ENCODE measurements around the gene AATK.

Gene AATK

DNA sequence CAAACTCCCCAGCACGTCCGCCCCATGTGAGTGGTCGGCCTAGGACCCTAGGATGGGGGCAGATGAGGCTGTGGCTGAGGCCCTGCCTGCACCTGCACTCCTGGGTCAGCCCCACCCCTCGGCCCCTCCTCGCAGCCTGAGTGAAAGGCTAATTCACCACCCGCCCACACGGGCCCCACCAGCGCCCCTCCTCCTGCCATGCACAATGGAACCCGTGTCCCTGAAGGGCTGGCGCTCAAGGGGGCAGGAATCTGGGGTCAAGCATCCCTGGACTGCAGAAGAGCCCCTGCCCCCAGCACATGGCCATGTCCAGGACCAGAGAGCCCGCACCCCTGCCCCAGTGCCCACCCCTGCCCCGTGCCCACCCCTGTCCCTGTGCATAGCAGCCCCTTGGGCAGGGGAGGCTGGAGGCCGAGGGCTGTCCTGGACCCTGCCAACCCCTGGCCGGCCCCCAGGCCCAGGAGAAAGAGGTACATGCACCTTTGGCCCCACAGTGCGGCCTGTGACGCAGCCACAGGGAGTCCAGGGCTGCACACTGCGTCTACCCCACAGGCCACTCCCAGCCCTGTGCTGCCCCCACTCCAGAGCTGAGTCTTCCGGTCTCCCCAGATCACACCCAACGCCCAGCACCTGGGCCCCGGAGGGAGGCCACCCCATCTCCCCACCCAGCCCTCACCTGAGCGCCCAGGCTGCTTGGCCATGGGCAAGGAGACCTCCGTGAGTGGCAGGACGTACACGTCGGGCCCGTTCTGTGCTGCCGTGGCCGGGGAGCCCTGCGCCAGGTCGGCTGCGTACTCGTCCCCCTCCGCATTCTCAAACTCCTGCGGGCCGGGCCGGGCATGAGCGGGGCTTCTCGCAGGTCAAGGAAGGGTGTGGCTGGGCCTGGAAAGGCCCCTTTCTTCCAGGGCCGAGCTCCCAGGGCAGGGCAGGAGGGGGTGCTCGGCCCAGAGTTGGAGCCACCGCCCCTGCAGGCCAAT lies 35.3 kb downstream of the AATK start:
- H3K9me3 Mint-ChIP-seq: no peaks in the 10 kb centered on the region
- no peak for TF ChIP-seq CTCF (IDR thresholded peaks at IDR 0.05)
- H3K4me3 Mint-ChIP-seq: no peak overlapping the region
- DNase-seq: no peak
- no peaks in the 10 kb centered on the region for H3K36me3 Mint-ChIP-seq (ENCODE audit: low read depth)
- H3K27me3 Mint-ChIP-seq (ENCODE audit: low read depth, poor library complexity): no peaks in the 10 kb centered on the region
- H3K27ac Mint-ChIP-seq: no peak overlapping the region
- H3K4me1 Mint-ChIP-seq: peaks cover 17% of the 10 kb centered on the region

DNA sequence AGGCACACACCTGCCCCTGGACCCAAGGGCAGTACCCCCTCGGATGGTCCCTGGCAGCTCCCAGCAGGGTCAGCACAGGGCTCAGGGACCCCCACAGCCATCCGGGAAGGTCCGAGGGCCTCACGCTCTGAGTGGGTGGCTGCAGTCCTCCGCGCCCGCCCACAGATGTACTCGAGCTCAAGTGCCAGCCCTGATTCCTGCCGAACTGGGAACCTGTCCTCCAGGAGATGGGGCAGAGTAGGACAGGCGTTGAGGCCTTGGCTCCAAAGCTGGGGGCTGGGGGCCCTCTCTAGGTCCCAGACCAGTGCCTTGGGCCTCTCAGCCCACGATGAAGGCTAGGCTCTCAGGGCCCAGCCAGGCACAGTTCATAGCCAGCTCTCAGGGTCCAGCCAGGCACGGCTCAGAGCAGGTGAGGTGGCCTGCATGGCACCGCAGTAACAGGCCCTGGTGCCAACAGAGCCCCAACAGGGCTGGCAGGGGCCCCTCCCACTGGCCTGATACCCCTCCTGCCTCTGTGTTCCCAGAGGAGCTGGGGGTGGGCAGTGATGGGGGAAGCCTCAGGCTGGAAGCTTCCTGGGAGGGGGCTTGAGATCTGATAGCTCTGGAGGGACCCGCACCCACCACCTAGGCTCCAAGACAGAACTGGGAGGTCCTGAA lies 36.2 kb downstream of the AATK start:
- Mint-ChIP-seq H3K9me3 (no peaks in the 10 kb centered on the region), H3K4me3 (no peak overlapping the region)

DNA sequence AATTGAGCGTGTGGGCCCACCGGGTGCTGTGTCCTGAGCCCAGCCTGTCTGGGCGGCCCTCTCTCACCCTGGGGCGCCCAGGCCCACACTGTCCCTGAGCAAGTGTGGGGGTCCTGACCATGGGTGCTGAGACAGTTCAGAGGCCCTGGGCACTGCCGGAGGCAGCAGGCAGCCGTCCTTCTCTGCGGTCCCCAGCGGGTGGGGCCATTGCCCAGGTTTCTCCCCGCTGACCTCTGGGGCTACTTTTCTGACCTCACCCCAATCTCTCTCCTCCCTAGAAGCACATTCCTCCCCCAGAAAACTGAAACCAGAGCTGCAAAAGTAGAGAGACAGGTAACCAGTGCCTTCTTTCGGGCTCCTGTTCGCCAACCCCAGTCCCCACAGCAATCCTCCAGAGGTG lies 36.7 kb downstream of the AATK start:
- TF ChIP-seq CTCF (IDR thresholded peaks at IDR 0.05): no peak
- Mint-ChIP-seq H3K4me3 (no peak overlapping the region), H3K27me3 (ENCODE audit: low read depth, poor library complexity) (no peaks in the 10 kb centered on the region), H3K9me3 (no peaks in the 10 kb centered on the region), H3K36me3 (ENCODE audit: low read depth) (no peaks in the 10 kb centered on the region), H3K27ac (no peak overlapping the region), H3K4me1 (peaks cover 15% of the 10 kb centered on the region)
- no peak for DNase-seq

More for the DNA sequence above, 36.2 kb downstream of the AATK start:
- DNase-seq: no peak
- Mint-ChIP-seq H3K36me3 (ENCODE audit: low read depth) (no peaks in the 10 kb centered on the region), H3K27ac (no peak overlapping the region), H3K27me3 (ENCODE audit: low read depth, poor library complexity) (no peaks in the 10 kb centered on the region), H3K4me1 (peaks cover 17% of the 10 kb centered on the region)
- TF ChIP-seq CTCF (IDR thresholded peaks at IDR 0.05): no peak

GRCh38 chr17:81128774-81129173 lies 37.2 kb downstream of the AATK start:
- Mint-ChIP-seq H3K36me3 (ENCODE audit: low read depth) (no peaks in the 10 kb centered on the region), H3K9me3 (no peaks in the 10 kb centered on the region), H3K4me1 (peaks cover 10% of the 10 kb centered on the region), H3K4me3 (no peak overlapping the region), H3K27me3 (ENCODE audit: low read depth, poor library complexity) (no peaks in the 10 kb centered on the region), H3K27ac (no peak overlapping the region)
- DNase-seq: no peak
- TF ChIP-seq CTCF (IDR thresholded peaks at IDR 0.05): no peak

GRCh38 chr17:81128338-81128737 lies 37.7 kb downstream of the AATK start:
- H3K4me1 Mint-ChIP-seq: peaks cover 6% of the 10 kb centered on the region
- no peaks in the 10 kb centered on the region for H3K9me3 Mint-ChIP-seq
- no peaks in the 10 kb centered on the region for H3K27me3 Mint-ChIP-seq (ENCODE audit: low read depth, poor library complexity)
- TF ChIP-seq CTCF (IDR thresholded peaks at IDR 0.05): no peak
- DNase-seq: no peak
- H3K36me3 Mint-ChIP-seq (ENCODE audit: low read depth): no peaks in the 10 kb centered on the region
- no peak overlapping the region for H3K4me3 Mint-ChIP-seq
- no peak overlapping the region for H3K27ac Mint-ChIP-seq
